Left lung (tissue), 10 donors: ENCODE data around the gene FAM9C. TPM values are rescaled to one million over a fixed set of nuclear protein-coding genes. Genes with fewer than 3 reads are reported as not detected.

Source experiments
- ATAC-seq: fragments of 200-7000 bp; cut with Tn5 transposase; one replicate; pipeline ENCODE4 v1.9.1; 2020; ENCODE audit warnings: moderate library complexity
- DNase-seq, 4 donors: peaks; one replicate each; pipeline ENCODE4 v3.0.0-alpha.2; 2013 to 2020
- H3K27ac ChIP-seq, 2 donors: fragments of 200-600 bp; sonication (generic) in 1 of 2; one replicate each; pipeline versions ENCODE4 v1.5.0 to v1.8.0; 2020 to 2021
- H3K27me3 ChIP-seq, 2 donors: fragments of 200-600 bp; sonication (generic) in 1 of 2; one replicate each; pipeline versions ENCODE4 v1.5.0 to v1.8.0; 2020 to 2021
- H3K36me3 ChIP-seq, 2 donors: fragments of 200-600 bp; sonication (generic) in 1 of 2; one replicate each; pipeline versions ENCODE4 v1.5.0 to v1.8.0; 2020 to 2021
- H3K4me1 ChIP-seq, 2 donors: fragments of 200-600 bp; one replicate each; pipeline ENCODE4 v1.8.0; 2021
- H3K4me3 ChIP-seq, 2 donors: fragments of 200-600 bp; sonication (generic) in 1 of 2; one replicate each; pipeline versions ENCODE4 v1.5.0 to v1.8.0; 2020 to 2021; ENCODE audit warnings: mild to moderate bottlenecking in 1 of 2
- H3K9me3 ChIP-seq, 2 donors: fragments of 200-600 bp; sonication (generic) in 1 of 2; one replicate each; pipeline versions ENCODE4 v1.5.0 to v1.8.0; 2020 to 2021
- CTCF ChIP-seq, 2 donors: fragments of 200-600 bp; sonication (generic) in 1 of 2; IDR thresholded peaks; one replicate each; pipeline versions ENCODE4 v1.5.0 to v1.8.0; 2021; ENCODE audit warnings: antibody characterized with exemption in 2 of 2
- intact Hi-C, 2 donors: fragments of 100-400 bp; cut with DNase I; formaldehyde crosslinking; loops; one replicate each; pipeline versions ENCODE4 v1.11.2 to v1.14.2; 2022
- polyA plus RNA-seq, 6 donors: library from polyadenylated mRNA; unstranded; fragments of 120-200 nt; gene quantifications; one replicate each; pipeline ENCODE4 v1.2.1, GENCODE V29; 2013; ENCODE audit not compliant: insufficient read length in 6 of 6
- total RNA-seq, 2 donors: library from RNA; stranded (reverse); fragmentation: NEBNext Ultra II Directional; extraction: Animal tissue kit (Norgen Biotek cat#: 25700); gene quantifications; one replicate each; pipeline ENCODE4 v1.2.1, GENCODE V29; 2021
- donor health status: DM: no; HTN: yes; CAD: no.
- donor health status: DM: no; HTN: no; CAD: no.

FAM9C gene
- total and polyA plus RNA-seq, 8 donors, result 0.11 to 0.77 (median 0.21) TPM; not detected in 2

GRCh38 chrX:13043138-13043537 is 1.3 kb downstream of the FAM9C start:
- TF ChIP-seq CTCF (IDR thresholded peaks at IDR 0.05), result no peak
- intact Hi-C loops, result no loop called here
- DNase-seq, result no peak

DNA sequence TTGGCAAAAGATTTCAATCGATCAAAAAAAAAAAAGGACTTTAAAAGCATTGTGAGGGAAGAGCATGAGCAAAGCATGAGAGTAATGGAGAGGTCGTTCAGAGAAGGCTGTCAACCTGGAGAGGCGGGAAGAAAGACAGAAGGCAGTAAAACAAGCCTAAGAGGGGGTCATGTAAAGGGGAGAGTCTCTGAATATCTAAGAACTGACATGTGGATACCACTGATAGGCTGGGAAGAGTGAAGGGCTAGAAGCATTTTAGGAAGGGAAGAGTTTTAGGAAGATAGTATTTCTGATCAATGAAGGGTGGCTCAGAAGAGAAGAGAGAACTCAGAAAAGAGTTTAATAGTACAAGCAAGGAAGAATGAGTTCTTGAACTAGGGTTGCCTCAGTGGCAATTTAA is 7.5 kb downstream of the FAM9C start:
- intact Hi-C loops, result no loop called here
- no peak for DNase-seq
- Histone ChIP-seq H3K4me3 (no peak overlapping the region), H3K27ac (no peak overlapping the region), H3K36me3 (no peaks in the 10 kb centered on the region), H3K27me3 (no peaks in the 10 kb centered on the region), H3K9me3 (no peaks in the 10 kb centered on the region), H3K4me1 (no peaks in the 10 kb centered on the region)
- no peak for TF ChIP-seq CTCF (IDR thresholded peaks at IDR 0.05)
- ATAC-seq, result no peak

More at GRCh38 chrX:13043138-13043537, 1.3 kb downstream of the FAM9C start:
- no peak for ATAC-seq
- Histone ChIP-seq H3K9me3 (no peaks in the 10 kb centered on the region), H3K36me3 (no peaks in the 10 kb centered on the region), H3K27ac (no peak overlapping the region), H3K4me1 (peaks cover 0 to 15% of the 10 kb centered on the region in 2 donors), H3K4me3 (no peak overlapping the region), H3K27me3 (no peaks in the 10 kb centered on the region)

DNA sequence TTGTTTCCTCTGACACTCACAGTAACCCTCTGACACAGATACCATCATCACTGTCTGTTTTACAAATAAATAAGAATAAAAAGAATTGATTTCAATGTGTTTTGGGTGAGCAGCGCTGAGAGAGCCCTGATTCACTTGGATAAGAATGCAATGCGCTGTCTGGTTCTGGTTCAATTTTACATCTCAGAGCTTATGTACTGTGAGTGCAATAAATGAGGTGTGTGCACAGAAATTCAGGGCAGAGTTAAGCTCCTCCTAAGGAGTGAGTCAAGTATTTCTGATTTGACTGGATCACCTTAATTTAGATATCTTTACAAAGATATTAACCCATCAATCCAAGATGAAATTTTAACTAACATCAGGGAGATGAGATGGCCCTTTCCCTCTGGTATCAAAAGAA is 11.2 kb downstream of the FAM9C start:
- H3K27me3 ChIP-seq, result no peaks in the 10 kb centered on the region
- intact Hi-C loops, result no loop called here
- DNase-seq, result no peak
- peaks cover 15 to 16% of the 10 kb centered on the region in 2 donors for H3K4me1 ChIP-seq
- H3K4me3 ChIP-seq, result no peak overlapping the region
- H3K27ac ChIP-seq, result no peak overlapping the region
- no peaks in the 10 kb centered on the region for H3K36me3 ChIP-seq
- no peaks in the 10 kb centered on the region for H3K9me3 ChIP-seq
- no peak for TF ChIP-seq CTCF (IDR thresholded peaks at IDR 0.05)
- ATAC-seq, result no peak

DNA sequence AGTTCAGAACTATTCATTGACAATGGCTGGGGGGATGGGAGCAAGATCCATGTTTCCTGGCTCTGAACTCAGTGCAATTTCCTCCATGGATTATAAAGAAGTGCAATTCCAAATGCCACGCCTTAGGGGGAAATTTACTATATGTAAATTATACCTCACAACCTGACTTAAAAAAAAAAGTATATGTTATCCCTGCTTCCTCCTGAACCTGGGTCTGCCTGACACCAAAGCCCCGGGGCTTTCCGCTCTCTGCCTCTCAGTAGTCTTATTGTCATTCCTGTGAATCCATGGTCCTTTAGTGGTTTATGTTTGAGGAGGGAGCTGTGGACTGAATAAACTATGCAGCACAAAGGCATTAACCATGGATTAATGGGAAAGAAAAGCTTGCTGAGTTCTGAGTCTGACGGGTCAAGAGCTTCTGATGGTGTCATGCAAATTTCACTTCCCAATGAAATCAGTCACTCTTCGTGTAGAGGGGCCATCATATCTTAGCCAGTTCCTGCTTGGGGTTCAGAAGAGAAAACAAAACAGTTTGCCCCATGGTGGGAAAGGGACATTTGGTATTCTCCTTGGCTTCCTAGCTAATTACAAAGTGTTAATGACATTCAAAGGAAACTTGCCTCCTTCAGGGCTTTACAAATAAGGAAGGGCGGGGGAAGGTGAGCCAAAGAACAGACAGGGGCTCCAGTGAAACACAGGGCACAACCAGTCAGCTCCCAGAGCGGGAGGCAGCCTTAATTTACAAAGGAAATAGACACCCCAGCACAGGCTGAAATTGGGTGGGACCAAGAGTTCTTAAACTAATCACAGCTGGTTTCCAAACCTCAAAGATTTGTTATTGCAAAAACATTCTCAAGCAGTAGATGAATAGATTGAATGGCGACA is 14.3 kb downstream of the FAM9C start:
- H3K9me3 ChIP-seq, result no peaks in the 10 kb centered on the region
- ATAC-seq (peak; percentile 62), DNase-seq (no peak)
- TF ChIP-seq CTCF (IDR thresholded peaks at IDR 0.05), result no peak
- peaks cover 15 to 16% of the 10 kb centered on the region in 2 donors for H3K4me1 ChIP-seq
- intact Hi-C loops, result no loop called here
- H3K4me3 ChIP-seq, result no peak overlapping the region
- H3K27ac ChIP-seq, result peak overlapping the region; percentile 46 to 62
- H3K36me3 ChIP-seq, result no peaks in the 10 kb centered on the region
- no peaks in the 10 kb centered on the region for H3K27me3 ChIP-seq

DNA sequence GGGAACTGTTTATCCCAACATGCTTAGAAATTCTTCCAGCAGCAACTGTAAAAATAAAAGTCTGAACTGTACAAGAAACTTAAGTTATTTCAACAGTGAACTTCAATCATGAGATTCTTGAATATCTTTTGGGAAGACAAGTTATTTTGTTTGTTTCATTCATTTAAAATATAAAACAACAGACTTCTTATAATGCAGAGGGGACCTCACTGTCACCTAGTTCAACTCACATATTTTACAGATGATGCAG is 14.9 kb downstream of the FAM9C start:
- Histone ChIP-seq H3K9me3 (no peaks in the 10 kb centered on the region), H3K27ac (peak overlapping the region; percentile 46 to 62), H3K36me3 (no peaks in the 10 kb centered on the region), H3K4me1 (peaks cover 15 to 16% of the 10 kb centered on the region in 2 donors), H3K4me3 (no peak overlapping the region), H3K27me3 (no peaks in the 10 kb centered on the region)
- intact Hi-C loops, result no loop called here
- TF ChIP-seq CTCF (IDR thresholded peaks at IDR 0.05), result no peak
- no peak for DNase-seq
- no peak for ATAC-seq
